GM12872 (cell line): ENCODE results near the gene MEAK7.

Source experiments
- CTCF ChIP-seq: IDR thresholded peaks from 3 replicates; pipeline ENCODE4 v1.5.1; 2011; ENCODE audit warnings: low read depth, mild to moderate bottlenecking, low read length, moderate library complexity; ENCODE audit not compliant: insufficient read depth

Gene MEAK7

GRCh38 chr16:84482001-84482891 is 22.2 kb downstream of the MEAK7 start:
- TF ChIP-seq CTCF, result no peak

GRCh38 chr16:84481051-84481735 is 23.3 kb downstream of the MEAK7 start:
- no peak for TF ChIP-seq CTCF

GRCh38 chr16:84479716-84480450 is 24.6 kb downstream of the MEAK7 start:
- no peak for TF ChIP-seq CTCF

GRCh38 chr16:84478172-84478947 is 26.1 kb downstream of the MEAK7 start:
- TF ChIP-seq CTCF, result no peak

GRCh38 chr16:84477661-84478060 is 26.8 kb downstream of the MEAK7 start:
- no peak for TF ChIP-seq CTCF

- no peak for TF ChIP-seq CTCF
Measured at GRCh38 chr16:84476401-84476800, 28.1 kb downstream of the MEAK7 start.
